ENCODE measurements around the gene CCL1.

The CCL1 gene

DNA sequence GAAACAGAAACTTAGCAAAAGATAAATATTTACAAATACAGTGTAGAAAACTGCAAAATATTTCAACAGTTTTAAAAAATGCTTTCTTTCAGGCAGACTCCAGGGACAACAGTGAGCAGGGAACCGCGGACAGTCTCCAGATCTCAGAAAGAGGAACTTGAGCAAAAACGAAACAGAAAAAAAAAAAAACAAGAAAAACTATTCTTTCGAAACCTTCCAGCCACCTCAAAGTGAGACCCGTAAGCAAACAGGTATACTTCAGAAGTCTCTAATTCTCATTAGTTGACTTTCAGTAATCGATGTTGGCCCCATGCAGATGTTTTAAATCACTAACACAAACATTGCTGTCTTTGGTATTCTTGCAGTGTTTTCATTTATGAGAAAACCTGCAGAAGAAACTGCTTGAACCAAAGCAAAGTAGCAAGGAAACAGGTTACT lies 15.7 kb upstream of the CCL1 start:
- no peak overlapping the region for H2BK12ac ChIP-seq (ENCODE audit: low read length)
- no peaks in the 10 kb centered on the region for H3K27me3 ChIP-seq (ENCODE audit: insufficient read depth, low read length)
- no peak overlapping the region for H3K4me3 ChIP-seq (ENCODE audit: low read depth, low read length)
- DNase-seq = no peak
- no peaks in the 10 kb centered on the region for H3K79me2 ChIP-seq (ENCODE audit: control insufficient read depth, insufficient read depth, low read length, poor library complexity)
- no peak overlapping the region for H3K4me2 ChIP-seq (ENCODE audit: low read length)
- no peak overlapping the region for H3K27ac ChIP-seq (ENCODE audit: low read depth, low read length)
- no peaks in the 10 kb centered on the region for H3K4me1 ChIP-seq (ENCODE audit: control insufficient read depth in 1 of 2, insufficient read depth in 2 of 2, low read length in 2 of 2)
- no peak overlapping the region for H3K9ac ChIP-seq (ENCODE audit: low read length)
- H2AK5ac ChIP-seq (ENCODE audit: low read length) = no peak overlapping the region
- no peak overlapping the region for H3K14ac ChIP-seq (ENCODE audit: low read length)
- H4K8ac ChIP-seq (ENCODE audit: low read depth, low read length) = no peak overlapping the region
- H3K4ac ChIP-seq (ENCODE audit: low read depth, low read length) = no peak overlapping the region
- no peaks in the 10 kb centered on the region for H3K9me3 ChIP-seq (ENCODE audit: insufficient read depth, low read depth, low read length)
- H2BK5ac ChIP-seq (ENCODE audit: low read depth, low read length, poor library complexity) = no peak overlapping the region
- H3K18ac ChIP-seq (ENCODE audit: low read length) = no peak overlapping the region
- no peak overlapping the region for H4K12ac ChIP-seq (ENCODE audit: low read depth, low read length)
- no peaks in the 10 kb centered on the region for H3K79me1 ChIP-seq (ENCODE audit: low read length)
- H3K23ac ChIP-seq (ENCODE audit: low read length) = no peak overlapping the region
- no peak overlapping the region for H2AFZ ChIP-seq (ENCODE audit: insufficient read depth, low read length, poor library complexity)
- no CpG with 5 or more reads among the region's 6 CpGs for WGBS (ENCODE audit: extremely low coverage, insufficient coverage, insufficient read length)
- H3K36me3 ChIP-seq (ENCODE audit: control insufficient read depth in 1 of 2, insufficient read depth in 2 of 2, low read length in 2 of 2) = no peaks in the 10 kb centered on the region
- no peak overlapping the region for H4K91ac ChIP-seq (ENCODE audit: low read depth, low read length)
- no peak overlapping the region for H2BK120ac ChIP-seq (ENCODE audit: insufficient read depth, low read length, poor library complexity)

DNA sequence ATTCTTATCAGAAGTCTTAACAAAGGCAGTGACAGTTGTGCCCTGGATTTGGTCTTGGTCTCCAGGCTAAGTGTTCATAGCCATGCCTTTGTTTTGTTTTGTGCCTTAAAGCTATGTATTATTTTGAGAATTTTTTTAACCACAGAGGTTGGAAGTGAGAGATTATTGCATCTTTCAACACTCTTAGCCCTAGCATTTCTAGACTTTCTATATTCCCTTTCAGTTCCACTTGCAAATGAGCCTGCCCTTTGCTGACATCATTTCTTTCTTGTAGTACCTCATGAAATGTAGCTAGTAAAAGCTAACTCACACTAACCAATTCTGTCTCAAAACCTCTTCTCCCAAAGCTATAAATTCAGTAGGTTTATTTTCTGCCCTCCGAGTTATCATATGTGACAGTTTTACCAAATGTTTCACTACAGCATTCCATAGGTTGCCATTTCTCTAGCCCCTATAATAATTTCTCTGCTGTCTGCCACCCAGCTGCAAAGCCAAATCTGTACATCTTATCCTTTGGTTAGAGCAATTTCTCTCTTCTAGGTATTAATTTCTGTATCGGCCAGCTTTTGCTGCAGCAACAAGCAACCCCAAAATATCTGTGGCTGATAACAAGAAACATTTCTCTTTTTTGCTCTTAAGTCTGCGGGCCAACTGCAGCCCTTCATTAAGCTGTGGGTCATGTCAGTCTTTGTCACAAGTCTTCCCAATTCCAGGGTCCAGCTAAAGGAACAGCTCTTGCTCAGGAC lies 14.2 kb upstream of the CCL1 start:
- H3K27ac ChIP-seq (ENCODE audit: low read depth, low read length) = no peak overlapping the region
- no peak overlapping the region for H2AK5ac ChIP-seq (ENCODE audit: low read length)
- H3K23ac ChIP-seq (ENCODE audit: low read length) = no peak overlapping the region
- DNase-seq = no peak
- no peak overlapping the region for H4K12ac ChIP-seq (ENCODE audit: low read depth, low read length)
- H4K91ac ChIP-seq (ENCODE audit: low read depth, low read length) = no peak overlapping the region
- no peak overlapping the region for H3K18ac ChIP-seq (ENCODE audit: low read length)
- H3K9me3 ChIP-seq (ENCODE audit: insufficient read depth, low read depth, low read length) = no peaks in the 10 kb centered on the region
- no CpG with 5 or more reads among the region's 3 CpGs for WGBS (ENCODE audit: extremely low coverage, insufficient coverage, insufficient read length)
- no peaks in the 10 kb centered on the region for H3K27me3 ChIP-seq (ENCODE audit: insufficient read depth, low read length)
- H3K79me2 ChIP-seq (ENCODE audit: control insufficient read depth, insufficient read depth, low read length, poor library complexity) = no peaks in the 10 kb centered on the region
- H3K4ac ChIP-seq (ENCODE audit: low read depth, low read length) = no peak overlapping the region
- no peak overlapping the region for H2BK120ac ChIP-seq (ENCODE audit: insufficient read depth, low read length, poor library complexity)
- no peak overlapping the region for H2AFZ ChIP-seq (ENCODE audit: insufficient read depth, low read length, poor library complexity)
- no peak overlapping the region for H4K8ac ChIP-seq (ENCODE audit: low read depth, low read length)
- no peak overlapping the region for H3K4me3 ChIP-seq (ENCODE audit: low read depth, low read length)
- no peak overlapping the region for H2BK5ac ChIP-seq (ENCODE audit: low read depth, low read length, poor library complexity)
- no peak overlapping the region for H3K4me2 ChIP-seq (ENCODE audit: low read length)
- no peaks in the 10 kb centered on the region for H3K36me3 ChIP-seq (ENCODE audit: control insufficient read depth in 1 of 2, insufficient read depth in 2 of 2, low read length in 2 of 2)
- no peaks in the 10 kb centered on the region for H3K4me1 ChIP-seq (ENCODE audit: control insufficient read depth in 1 of 2, insufficient read depth in 2 of 2, low read length in 2 of 2)
- H3K79me1 ChIP-seq (ENCODE audit: low read length) = no peaks in the 10 kb centered on the region
- H3K14ac ChIP-seq (ENCODE audit: low read length) = no peak overlapping the region
- no peak overlapping the region for H3K9ac ChIP-seq (ENCODE audit: low read length)
- no peak overlapping the region for H2BK12ac ChIP-seq (ENCODE audit: low read length)

DNA sequence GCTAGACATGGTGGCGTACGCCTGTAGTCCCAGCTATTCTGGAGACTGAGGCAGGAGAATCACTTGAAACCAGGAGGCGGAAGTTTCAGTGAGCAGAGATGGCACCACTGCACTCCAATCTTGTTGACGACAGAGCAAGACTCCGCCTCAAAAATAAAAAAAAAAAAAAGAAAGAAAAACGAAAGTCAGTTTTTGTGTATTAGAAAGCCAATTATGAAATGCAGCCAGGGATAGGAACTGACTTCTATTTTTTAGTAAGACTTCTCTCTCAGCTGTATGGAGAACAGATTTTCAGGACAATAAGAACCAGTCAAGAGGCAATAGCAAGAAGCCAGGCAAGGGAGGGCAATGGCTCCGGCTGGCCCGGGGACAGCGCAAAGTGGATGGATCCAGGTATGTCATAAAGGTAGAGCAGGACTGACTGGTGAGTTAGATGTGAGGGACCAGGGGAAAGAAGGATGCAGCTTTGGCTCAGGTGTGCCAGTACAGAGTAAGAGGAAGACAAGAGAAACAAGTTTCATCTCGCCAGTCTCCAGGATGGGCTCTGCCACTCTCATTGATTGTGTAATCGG lies 12.5 kb upstream of the CCL1 start:
- Histone ChIP-seq H4K8ac (ENCODE audit: low read depth, low read length) (no peak overlapping the region), H4K12ac (ENCODE audit: low read depth, low read length) (no peak overlapping the region), H2AFZ (ENCODE audit: insufficient read depth, low read length, poor library complexity) (no peak overlapping the region), H3K27ac (ENCODE audit: low read depth, low read length) (no peak overlapping the region), H3K18ac (ENCODE audit: low read length) (no peak overlapping the region), H3K9me3 (ENCODE audit: insufficient read depth, low read depth, low read length) (no peaks in the 10 kb centered on the region), H3K79me1 (ENCODE audit: low read length) (no peaks in the 10 kb centered on the region), H3K14ac (ENCODE audit: low read length) (no peak overlapping the region), H2AK5ac (ENCODE audit: low read length) (no peak overlapping the region), H3K4me3 (ENCODE audit: low read depth, low read length) (no peak overlapping the region), H3K4ac (ENCODE audit: low read depth, low read length) (no peak overlapping the region), H3K4me2 (ENCODE audit: low read length) (no peak overlapping the region), H3K79me2 (ENCODE audit: control insufficient read depth, insufficient read depth, low read length, poor library complexity) (no peaks in the 10 kb centered on the region), H3K9ac (ENCODE audit: low read length) (no peak overlapping the region), H2BK12ac (ENCODE audit: low read length) (no peak overlapping the region), H3K4me1 (ENCODE audit: control insufficient read depth in 1 of 2, insufficient read depth in 2 of 2, low read length in 2 of 2) (peaks cover 0 to 10% of the 10 kb centered on the region in 2 experiments), H2BK5ac (ENCODE audit: low read depth, low read length, poor library complexity) (no peak overlapping the region), H4K91ac (ENCODE audit: low read depth, low read length) (no peak overlapping the region), H3K36me3 (ENCODE audit: control insufficient read depth in 1 of 2, insufficient read depth in 2 of 2, low read length in 2 of 2) (no peaks in the 10 kb centered on the region), H3K27me3 (ENCODE audit: insufficient read depth, low read length) (no peaks in the 10 kb centered on the region), H2BK120ac (ENCODE audit: insufficient read depth, low read length, poor library complexity) (no peak overlapping the region), H3K23ac (ENCODE audit: low read length) (no peak overlapping the region)
- no CpG with 5 or more reads among the region's 11 CpGs for WGBS (ENCODE audit: extremely low coverage, insufficient coverage, insufficient read length)
- DNase-seq = no peak

DNA sequence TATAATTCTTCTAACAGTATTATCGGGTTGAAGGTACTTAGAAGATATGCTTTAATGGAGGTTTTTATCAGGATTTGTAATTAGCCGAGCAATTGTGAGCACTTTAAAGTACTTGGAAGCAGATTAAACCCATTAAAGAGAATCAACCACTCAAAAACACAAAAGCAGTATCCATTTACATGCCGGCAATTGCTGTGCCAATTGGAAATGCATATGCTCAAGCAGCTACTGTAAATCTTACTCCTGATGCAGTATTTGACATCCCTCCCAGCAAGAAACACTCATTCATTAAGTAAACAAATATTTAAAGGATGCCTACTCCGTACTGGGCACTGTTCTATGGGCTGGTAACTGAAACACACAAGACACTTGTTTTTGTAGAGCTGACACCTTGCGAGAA lies 11.4 kb upstream of the CCL1 start:
- no peaks in the 10 kb centered on the region for H3K79me1 ChIP-seq (ENCODE audit: low read length)
- WGBS (ENCODE audit: extremely low coverage, insufficient coverage, insufficient read length) = no CpG with 5 or more reads among the region's 5 CpGs

More for the DNA sequence above, 11.4 kb upstream of the CCL1 start:
- Histone ChIP-seq H3K4me3 (ENCODE audit: low read depth, low read length) (no peak overlapping the region), H2AFZ (ENCODE audit: insufficient read depth, low read length, poor library complexity) (no peak overlapping the region), H3K9ac (ENCODE audit: low read length) (no peak overlapping the region), H3K9me3 (ENCODE audit: insufficient read depth, low read depth, low read length) (no peaks in the 10 kb centered on the region), H2BK120ac (ENCODE audit: insufficient read depth, low read length, poor library complexity) (no peak overlapping the region), H3K36me3 (ENCODE audit: control insufficient read depth in 1 of 2, insufficient read depth in 2 of 2, low read length in 2 of 2) (no peaks in the 10 kb centered on the region), H3K18ac (ENCODE audit: low read length) (no peak overlapping the region), H3K14ac (ENCODE audit: low read length) (no peak overlapping the region), H3K79me2 (ENCODE audit: control insufficient read depth, insufficient read depth, low read length, poor library complexity) (no peaks in the 10 kb centered on the region), H3K27me3 (ENCODE audit: insufficient read depth, low read length) (no peaks in the 10 kb centered on the region), H3K23ac (ENCODE audit: low read length) (no peak overlapping the region), H2AK5ac (ENCODE audit: low read length) (no peak overlapping the region), H3K4me2 (ENCODE audit: low read length) (no peak overlapping the region), H4K8ac (ENCODE audit: low read depth, low read length) (no peak overlapping the region), H3K27ac (ENCODE audit: low read depth, low read length) (no peak overlapping the region), H3K4me1 (ENCODE audit: control insufficient read depth in 1 of 2, insufficient read depth in 2 of 2, low read length in 2 of 2) (peaks cover 0 to 14% of the 10 kb centered on the region in 2 experiments), H2BK12ac (ENCODE audit: low read length) (no peak overlapping the region), H4K91ac (ENCODE audit: low read depth, low read length) (no peak overlapping the region), H3K4ac (ENCODE audit: low read depth, low read length) (no peak overlapping the region), H2BK5ac (ENCODE audit: low read depth, low read length, poor library complexity) (no peak overlapping the region), H4K12ac (ENCODE audit: low read depth, low read length) (no peak overlapping the region)
- DNase-seq = no peak

Data from trophoblast cell (in vitro differentiated cells and primary cell).